K562 (cell line): ENCODE data around the gene SORBS2.

ENCODE experiments used
- ARID1B ChIP-seq: fragments of 450-650 bp; IDR thresholded peaks from 2 replicates; pipeline ENCODE4 v1.6.1; 2016; ENCODE audit warnings: antibody characterized with exemption, mild to moderate bottlenecking, inconsistent platforms
- ARNT ChIP-seq, 2 experiments: fragments of 450-650 bp; IDR thresholded peaks; 2 replicates each; pipeline ENCODE4 v1.6.1; 2016; ENCODE audit warnings: mild to moderate bottlenecking in 1 of 2
- MLLT1 ChIP-seq, 2 experiments: fragments of 450-650 bp; IDR thresholded peaks; 2 replicates each; pipeline ENCODE4 v1.6.1; 2016
- TAF1 ChIP-seq: IDR thresholded peaks from 2 replicates; pipeline ENCODE4 v1.6.1; 2011; ENCODE audit warnings: mild to moderate bottlenecking, low read length, moderate library complexity; ENCODE audit not compliant: insufficient read depth, control insufficient read depth, severe bottlenecking; ENCODE audit errors: extremely low read depth
- ZNF354B ChIP-seq: fragments of 250-450 bp; sonication (Bioruptor Pico); IDR thresholded peaks from 2 replicates; pipeline ENCODE4 v1.4.0; 2020
- ZNF407 ChIP-seq: fragments of 450-650 bp; IDR thresholded peaks from 2 replicates; pipeline ENCODE4 v1.6.1; 2016; ENCODE audit warnings: low read depth

- TF ChIP-seq ARID1B = no peak
- no peak for TF ChIP-seq TAF1
- TF ChIP-seq ZNF354B (CRISPR knock-in tag) = no peak
- TF ChIP-seq ARNT (IDR thresholded peaks at IDR 0.05) = no peak
- TF ChIP-seq MLLT1 (IDR thresholded peaks at IDR 0.05) = no peak
- TF ChIP-seq ZNF407 = no peak
Observed at GRCh38 chr4:185582651-185583400, 229.2 kb downstream of the SORBS2 start.
